Suprapubic skin (tissue), 4 donors: Measurements from ENCODE around the gene DDX49. TPM values are rescaled to one million over a fixed set of nuclear protein-coding genes. Genes with fewer than 3 reads are reported as not detected.

ENCODE experiments used
- DNase-seq, 2 donors: peaks; one replicate each; pipeline ENCODE4 v3.0.0-alpha.2; 2019; ENCODE audit warnings: low spot score in 2 of 2
- H3K27ac ChIP-seq: fragments of 200-600 bp; sonication (generic); one replicate; pipeline ENCODE4 v1.5.1; 2019
- H3K27me3 ChIP-seq: fragments of 200-600 bp; sonication (generic); one replicate; pipeline ENCODE4 v1.5.1; 2019
- H3K36me3 ChIP-seq: fragments of 200-600 bp; sonication (generic); one replicate; pipeline ENCODE4 v1.5.1; 2019
- H3K4me1 ChIP-seq: fragments of 200-600 bp; sonication (generic); one replicate; pipeline ENCODE4 v1.5.1; 2019
- H3K4me3 ChIP-seq: fragments of 200-600 bp; sonication (generic); one replicate; pipeline ENCODE4 v1.5.1; 2019; ENCODE audit warnings: mild to moderate bottlenecking
- H3K9me3 ChIP-seq: fragments of 200-600 bp; sonication (generic); one replicate; pipeline ENCODE4 v1.5.1; 2019
- CTCF ChIP-seq, 2 donors: fragments of 200-600 bp in 1 of 2; fragments of 450-650 bp in 1 of 2; sonication (generic) in 1 of 2; IDR thresholded peaks; one replicate each; pipeline ENCODE4 v1.5.1; 2016 to 2019; ENCODE audit warnings: antibody characterized with exemption in 2 of 2, mild to moderate bottlenecking in 1 of 2, moderate library complexity in 1 of 2
- EP300 ChIP-seq: sonication (generic); formaldehyde crosslinking; IDR thresholded peaks from one replicate; pipeline ENCODE4 v1.6.1; 2017; ENCODE audit warnings: antibody characterized with exemption
- POLR2A ChIP-seq, 2 donors: fragments of 450-650 bp; IDR thresholded peaks; one replicate each; pipeline ENCODE4 v1.6.1; 2017; ENCODE audit warnings: antibody characterized with exemption in 2 of 2, mild to moderate bottlenecking in 2 of 2, moderate library complexity in 2 of 2
- POLR2AphosphoS5 ChIP-seq, 3 donors: sonication (generic); formaldehyde crosslinking; IDR thresholded peaks; one replicate each; pipeline ENCODE4 v1.6.1; 2017; ENCODE audit warnings: antibody characterized with exemption in 3 of 3
- WGBS: methylation state at CpG from one replicate; pipeline ENCODE4 v1.1.5; 2018; 5-methylcytosine and 5-hydroxymethylcytosine counted together
- total RNA-seq, 4 donors: library from RNA; depleted of rRNA; stranded (reverse); fragments of >200 nt; gene quantifications; one replicate each; pipeline ENCODE4 v1.1.0, GENCODE V29; 2016

Gene DDX49
- total RNA-seq, 4 donors from 2014 or later, result 43.4 to 75.6 (median 58.4) TPM

GRCh38 chr19:18960370-18960769, 40.9 kb downstream of the DDX49 start:
- H3K27me3 ChIP-seq, result peaks cover 19% of the 10 kb centered on the region
- H3K36me3 ChIP-seq, result no peaks in the 10 kb centered on the region
- no peak overlapping the region for H3K27ac ChIP-seq
- H3K9me3 ChIP-seq, result no peaks in the 10 kb centered on the region
- WGBS, result 87% methylated on average over 4 of the region's 4 CpGs
- TF ChIP-seq POLR2AphosphoS5 (IDR thresholded peaks at IDR 0.05), result no peak
- TF ChIP-seq POLR2A (IDR thresholded peaks at IDR 0.05), result no peak
- no peak for TF ChIP-seq EP300
- no peak for TF ChIP-seq CTCF (IDR thresholded peaks at IDR 0.05)
- H3K4me1 ChIP-seq, result peaks cover 5% of the 10 kb centered on the region
- DNase-seq, result no peak
- no peak overlapping the region for H3K4me3 ChIP-seq

- H3K27ac ChIP-seq, result no peak overlapping the region
- H3K4me3 ChIP-seq, result no peak overlapping the region
- no peaks in the 10 kb centered on the region for H3K9me3 ChIP-seq
- DNase-seq, result no peak
- H3K36me3 ChIP-seq, result no peaks in the 10 kb centered on the region
- H3K27me3 ChIP-seq, result peaks cover 19% of the 10 kb centered on the region
- peaks cover 5% of the 10 kb centered on the region for H3K4me1 ChIP-seq
- TF ChIP-seq EP300 (no peak), POLR2AphosphoS5 (IDR thresholded peaks at IDR 0.05) (no peak), CTCF (IDR thresholded peaks at IDR 0.05) (no peak), POLR2A (IDR thresholded peaks at IDR 0.05) (no peak)
- 60% methylated on average over 8 of the region's 26 CpGs for WGBS
Measured at GRCh38 chr19:18961767-18962620, 42.5 kb downstream of the DDX49 start.

- WGBS, result 90% methylated on average over 9 of the region's 9 CpGs
- no peak for DNase-seq
- H3K4me1 ChIP-seq, result peaks cover 17% of the 10 kb centered on the region
- no peak overlapping the region for H3K27ac ChIP-seq
- no peaks in the 10 kb centered on the region for H3K36me3 ChIP-seq
- no peak for TF ChIP-seq CTCF (IDR thresholded peaks at IDR 0.05)
- no peak for TF ChIP-seq POLR2A (IDR thresholded peaks at IDR 0.05)
- TF ChIP-seq POLR2AphosphoS5 (IDR thresholded peaks at IDR 0.05), result no peak
- TF ChIP-seq EP300, result no peak
- H3K4me3 ChIP-seq, result no peak overlapping the region
- peaks cover 19% of the 10 kb centered on the region for H3K27me3 ChIP-seq
- no peaks in the 10 kb centered on the region for H3K9me3 ChIP-seq
Measured at GRCh38 chr19:18964121-18964520, 44.6 kb downstream of the DDX49 start.

GRCh38 chr19:18966307-18966706, 46.8 kb downstream of the DDX49 start:
- peaks cover 19% of the 10 kb centered on the region for H3K27me3 ChIP-seq
- no peak overlapping the region for H3K27ac ChIP-seq
- DNase-seq, result no peak
- 51% methylated on average over 4 of the region's 4 CpGs for WGBS
- no peak for TF ChIP-seq CTCF (IDR thresholded peaks at IDR 0.05)
- no peak for TF ChIP-seq POLR2AphosphoS5 (IDR thresholded peaks at IDR 0.05)
- TF ChIP-seq EP300, result no peak
- no peak for TF ChIP-seq POLR2A (IDR thresholded peaks at IDR 0.05)
- H3K9me3 ChIP-seq, result no peaks in the 10 kb centered on the region
- peaks cover 30% of the 10 kb centered on the region for H3K4me1 ChIP-seq
- no peak overlapping the region for H3K4me3 ChIP-seq
- H3K36me3 ChIP-seq, result no peaks in the 10 kb centered on the region

GRCh38 chr19:18967358-18968146, 48.0 kb downstream of the DDX49 start:
- H3K4me1 ChIP-seq, result peaks cover 25% of the 10 kb centered on the region
- H3K4me3 ChIP-seq, result no peak overlapping the region
- H3K9me3 ChIP-seq, result no peaks in the 10 kb centered on the region
- H3K36me3 ChIP-seq, result no peaks in the 10 kb centered on the region
- WGBS, result 27% methylated on average over 11 of the region's 11 CpGs
- peak; percentile 85 to 91 for DNase-seq
- peak in 1 of 3 donors; percentile 59 for TF ChIP-seq POLR2AphosphoS5 (IDR thresholded peaks at IDR 0.05)
- TF ChIP-seq CTCF (IDR thresholded peaks at IDR 0.05), result no peak
- no peak for TF ChIP-seq EP300
- TF ChIP-seq POLR2A (IDR thresholded peaks at IDR 0.05), result no peak
- H3K27ac ChIP-seq, result peak overlapping the region; percentile 52
- peaks cover 7% of the 10 kb centered on the region for H3K27me3 ChIP-seq
